LHCN-M2 (cell line): ENCODE data around the gene ARL2. TPM values are rescaled to one million over a fixed set of nuclear protein-coding genes. Genes with fewer than 3 reads are reported as not detected.

Experiments used
- DNase-seq: peaks from one replicate; pipeline ENCODE4 v3.0.0-alpha.2; 2012; ENCODE audit warnings: low read depth
- total RNA-seq: library from RNA; depleted of rRNA; stranded (reverse); fragments of >200 nt; gene quantifications from 2 replicates; pipeline ENCODE4 v1.2.3, GENCODE V29; 2014

The ARL2 gene
- total RNA-seq, 1 experiment from 2014 or later: 115 TPM

GRCh38 chr11:65045061-65045460 lies 31.1 kb downstream of the ARL2 start:
- DNase-seq: no peak

DNA sequence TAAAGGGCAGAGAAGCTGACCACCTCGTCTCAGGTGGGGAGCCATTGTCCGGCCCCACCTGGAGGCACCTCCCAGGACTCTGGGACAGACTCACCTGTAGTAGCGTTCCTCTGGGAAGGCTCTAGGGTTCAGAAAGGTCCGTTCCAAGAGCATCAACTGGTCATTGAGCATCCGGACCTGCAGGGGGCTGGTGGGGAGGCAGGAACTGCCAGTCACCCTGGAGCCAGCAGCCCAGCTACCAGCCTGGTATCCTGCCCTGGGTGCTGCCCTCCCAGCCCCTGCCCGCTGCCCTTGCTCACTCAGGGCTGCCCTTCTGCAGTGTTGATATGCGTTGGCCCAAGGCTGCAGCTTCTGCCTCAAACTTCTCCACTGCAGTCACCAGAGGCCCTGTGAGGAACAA lies 31.8 kb downstream of the ARL2 start:
- DNase-seq: no peak

GRCh38 chr11:65047581-65048422 lies 33.8 kb downstream of the ARL2 start:
- DNase-seq: no peak

GRCh38 chr11:65051398-65051858 lies 37.5 kb downstream of the ARL2 start:
- DNase-seq: no peak

DNA sequence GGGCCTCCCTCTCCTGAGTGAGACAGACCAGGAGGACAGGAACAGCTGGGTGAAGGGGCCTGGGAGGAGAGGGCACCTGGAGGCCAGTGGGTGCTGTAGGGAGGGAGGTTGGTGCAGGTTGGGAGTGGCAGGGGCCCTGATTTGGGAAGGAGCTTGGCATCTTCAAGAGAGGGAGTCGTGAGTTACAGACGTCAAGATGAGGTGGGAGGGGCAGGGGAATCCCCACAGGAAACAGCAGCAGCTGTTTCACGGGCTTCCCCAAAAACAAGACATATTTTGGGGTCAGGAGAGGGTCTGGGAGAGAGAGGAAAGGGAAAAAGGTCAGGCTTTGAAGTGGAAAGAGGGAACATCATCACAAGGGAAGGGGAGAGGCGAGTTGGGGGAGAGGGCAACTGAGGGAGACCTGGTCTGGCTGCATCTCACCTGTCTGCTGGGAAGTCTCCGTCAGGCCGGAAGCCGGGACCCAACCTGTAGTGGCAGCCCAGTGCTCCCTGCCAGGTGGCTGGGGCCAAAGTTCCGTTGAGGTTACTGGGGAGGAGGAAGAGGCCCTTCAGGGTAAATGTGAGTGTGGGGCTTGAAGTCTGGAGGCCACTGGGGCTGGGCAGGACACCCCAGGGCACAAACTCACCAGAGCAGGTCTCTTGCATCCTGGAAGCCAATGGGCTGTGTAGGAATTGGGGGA lies 40.0 kb downstream of the ARL2 start:
- no peak for DNase-seq

GRCh38 chr11:65055538-65055937 lies 41.6 kb downstream of the ARL2 start:
- DNase-seq: no peak

DNA sequence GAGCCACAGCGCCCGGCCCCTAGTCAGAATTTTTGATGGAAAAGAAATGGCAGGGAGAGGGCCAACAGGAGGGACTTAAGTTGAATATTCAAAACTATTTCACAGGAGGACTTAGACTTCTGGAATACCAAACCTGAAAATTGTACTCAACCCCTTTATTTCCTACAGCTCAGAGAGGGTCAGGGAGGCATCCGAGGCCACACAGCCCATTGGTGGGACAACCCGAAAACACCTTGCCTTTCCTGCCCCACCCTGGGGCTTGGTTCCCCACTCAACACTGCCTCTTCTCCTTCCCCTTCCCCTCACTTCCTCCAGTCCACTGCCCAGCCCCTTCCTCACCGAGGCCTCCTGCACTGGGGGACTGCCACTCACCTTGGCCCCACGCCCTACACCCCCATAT lies 43.0 kb downstream of the ARL2 start:
- DNase-seq: no peak

DNA sequence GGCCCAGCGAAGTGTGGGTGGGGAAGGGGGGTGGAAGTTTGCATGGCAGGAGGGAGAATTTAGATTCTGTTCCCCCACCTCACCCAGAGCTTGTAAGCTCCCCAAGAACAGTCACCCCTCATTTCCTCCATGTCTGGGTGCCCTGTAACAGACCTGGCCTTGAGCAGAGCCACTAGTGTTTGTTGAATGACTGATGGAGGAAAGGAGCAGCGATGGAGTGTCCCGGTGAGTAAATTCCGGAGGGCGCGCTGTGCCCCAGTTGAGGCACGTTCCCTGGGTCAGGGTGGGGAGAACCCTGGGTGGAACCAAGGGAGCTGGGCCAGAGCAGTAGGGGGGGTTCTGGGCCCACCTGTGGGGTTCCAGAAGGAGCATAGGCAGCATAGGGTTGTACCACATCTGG lies 43.6 kb downstream of the ARL2 start:
- DNase-seq: no peak

DNA sequence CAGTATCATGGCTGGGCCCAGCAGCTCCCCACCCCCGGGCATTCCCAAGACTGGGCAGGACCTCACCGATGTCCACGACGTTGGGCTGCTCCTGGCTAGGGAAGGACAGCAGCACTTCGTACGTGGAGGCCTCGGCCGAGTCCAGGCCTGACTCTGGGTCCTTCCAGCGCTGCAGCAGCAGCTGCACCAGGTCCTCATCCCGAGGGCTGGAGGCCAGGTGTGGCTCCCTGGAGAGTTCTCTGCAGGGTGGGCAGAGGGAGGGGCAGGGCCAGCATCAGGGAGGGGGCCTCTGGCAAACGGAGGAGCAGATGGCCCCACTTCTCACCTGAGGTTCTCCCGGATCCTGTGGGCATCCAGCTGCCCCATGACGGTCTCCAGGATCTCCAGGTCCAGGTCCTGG lies 44.1 kb downstream of the ARL2 start:
- DNase-seq: no peak

GRCh38 chr11:65058419-65059054 lies 44.6 kb downstream of the ARL2 start, which contains the start of gene NAALADL1:
TSS of gene NAALADL1 (minus strand) at chr11:65058553. CDS start at chr11:65058521, 32 bp downstream.
- no peak for DNase-seq

- no peak for DNase-seq
Measured at GRCh38 chr11:65059523-65059922, 45.6 kb downstream of the ARL2 start.

- DNase-seq: no peak
Measured at GRCh38 chr11:65059959-65060824, 46.2 kb downstream of the ARL2 start.

GRCh38 chr11:65060913-65061408 lies 47.0 kb downstream of the ARL2 start:
- DNase-seq: no peak

DNA sequence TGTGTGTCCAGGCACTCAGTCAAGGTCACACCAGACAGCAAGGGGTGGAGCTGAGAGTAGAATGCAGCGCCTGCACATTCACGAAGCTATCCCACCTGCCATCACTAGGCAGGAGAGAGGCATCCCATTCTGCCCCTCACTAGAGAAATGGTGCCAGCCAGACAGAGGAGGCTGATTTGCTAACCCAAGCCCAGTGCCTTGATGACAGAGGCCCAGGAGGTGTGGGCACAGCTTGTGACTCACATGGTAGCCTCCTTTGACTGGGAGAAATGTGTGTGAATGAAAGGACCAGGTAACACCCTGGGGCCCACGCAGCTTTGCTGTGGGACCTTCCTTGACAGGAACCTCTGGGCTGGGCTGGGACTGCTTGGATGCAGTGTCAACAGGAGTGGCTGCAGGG lies 49.6 kb downstream of the ARL2 start:
- no peak for DNase-seq

DNA sequence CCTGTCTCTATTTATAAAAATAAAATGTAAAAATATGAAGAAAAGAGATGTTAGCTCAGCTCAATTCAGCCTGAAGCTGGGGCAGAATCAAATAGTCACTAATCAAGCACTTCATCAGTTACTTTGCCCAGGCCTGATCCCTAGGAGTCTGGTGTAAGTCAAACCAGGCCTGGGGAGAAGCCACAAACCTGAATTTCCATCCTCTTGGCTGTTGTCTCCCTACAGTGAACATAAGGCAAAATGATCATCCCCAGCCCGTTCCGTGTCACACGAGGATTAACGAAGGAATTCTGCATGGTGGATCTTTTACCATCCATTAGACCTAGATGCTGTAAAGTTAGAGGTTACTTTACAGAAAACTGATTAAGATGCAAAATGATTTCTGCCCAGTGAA lies 50.9 kb downstream of the ARL2 start:
- no peak for DNase-seq

DNA sequence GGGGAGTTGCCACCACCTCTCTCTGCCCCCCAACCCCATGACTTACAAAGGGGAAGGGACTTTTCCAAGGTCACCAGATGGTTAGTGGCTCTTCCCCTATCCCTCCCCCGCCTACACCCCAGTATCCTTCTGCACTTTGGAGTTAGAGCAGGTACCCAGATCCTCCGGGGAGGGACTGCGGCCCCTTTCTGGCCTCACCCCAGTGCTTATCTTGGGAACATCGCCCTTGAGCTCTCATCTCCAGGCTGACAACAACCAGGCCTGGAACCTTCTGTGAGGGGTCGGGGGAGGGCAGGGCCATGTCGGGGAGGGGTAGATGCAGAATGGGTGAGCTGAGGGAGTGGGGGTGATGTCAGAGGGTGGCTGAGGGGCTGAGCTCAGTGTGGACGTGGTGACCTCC lies 51.9 kb downstream of the ARL2 start:
- no peak for DNase-seq

DNA sequence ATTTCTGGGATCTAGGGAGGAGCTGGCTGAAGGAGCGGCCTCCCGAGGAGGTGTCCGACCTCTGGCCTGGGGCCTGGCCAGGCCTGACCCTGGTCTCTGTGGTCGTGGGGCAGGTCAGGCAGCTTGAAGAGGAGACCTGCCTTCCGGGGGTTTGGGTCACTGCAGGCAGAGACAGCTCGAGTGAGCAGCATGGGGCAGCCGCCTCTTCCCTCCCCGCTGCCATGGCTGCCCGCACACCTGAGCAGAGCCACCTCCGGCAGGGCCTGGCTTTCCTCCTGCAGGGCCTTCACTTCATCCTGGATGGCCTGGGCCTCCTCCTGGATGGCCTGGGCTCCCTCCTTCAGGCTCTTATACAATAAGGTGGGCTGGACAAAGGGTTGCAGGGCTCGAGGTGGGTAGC lies 52.4 kb downstream of the ARL2 start:
- DNase-seq: no peak

DNA sequence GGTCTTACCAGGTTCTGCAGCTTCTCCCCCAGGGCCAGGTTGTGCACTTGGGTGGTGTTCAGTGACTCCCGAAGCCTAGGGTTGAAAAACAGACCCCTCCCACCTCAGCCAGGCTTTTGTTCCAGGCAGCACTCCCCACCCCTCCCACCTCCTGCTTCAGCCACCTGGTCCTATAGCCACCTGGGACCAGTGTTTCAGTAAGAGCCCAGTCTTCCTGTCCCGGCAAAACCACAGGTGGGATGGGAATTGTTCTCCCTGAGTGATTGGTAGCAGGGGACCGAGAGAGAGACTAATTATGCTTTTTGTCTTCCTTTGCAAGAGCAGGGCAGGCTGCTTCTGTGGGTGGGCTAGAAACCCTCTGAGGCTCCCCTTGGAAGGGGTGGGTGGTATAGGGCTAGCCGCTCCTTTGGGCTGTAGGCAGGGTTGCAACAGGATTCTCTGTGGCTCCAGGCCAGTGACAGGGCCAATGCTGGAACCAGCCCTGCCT lies 52.9 kb downstream of the ARL2 start:
- DNase-seq: no peak

- DNase-seq: no peak
Measured at GRCh38 chr11:65067446-65067845, 53.5 kb downstream of the ARL2 start.

DNA sequence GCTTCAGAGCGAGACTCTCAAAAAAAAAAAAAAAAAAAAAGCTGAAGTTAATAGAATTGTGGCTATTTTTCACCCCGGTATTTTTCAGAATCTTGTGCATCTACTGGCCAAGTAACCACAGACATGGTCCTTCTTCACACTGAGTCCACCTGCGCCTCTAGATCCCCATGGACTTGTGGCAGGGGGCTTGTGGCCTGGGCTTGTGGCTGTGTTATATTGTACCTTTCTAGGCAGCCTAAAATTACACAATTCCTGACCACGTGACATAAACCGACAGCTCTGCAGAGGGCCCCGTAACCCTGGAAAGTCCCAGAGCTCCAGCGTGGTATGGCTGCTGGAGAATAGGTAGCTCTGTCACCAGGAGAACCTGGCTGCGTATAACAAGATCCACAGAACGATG lies 55.3 kb downstream of the ARL2 start:
- no peak for DNase-seq
